ENCODE data around the gene TPRG1. TPM values are rescaled to one million over a fixed set of nuclear protein-coding genes. Genes with fewer than 3 reads are reported as not detected.

Gene TPRG1
- total RNA-seq, 2 donors from 2014 or later: 0.69 to 1.3 TPM

DNA sequence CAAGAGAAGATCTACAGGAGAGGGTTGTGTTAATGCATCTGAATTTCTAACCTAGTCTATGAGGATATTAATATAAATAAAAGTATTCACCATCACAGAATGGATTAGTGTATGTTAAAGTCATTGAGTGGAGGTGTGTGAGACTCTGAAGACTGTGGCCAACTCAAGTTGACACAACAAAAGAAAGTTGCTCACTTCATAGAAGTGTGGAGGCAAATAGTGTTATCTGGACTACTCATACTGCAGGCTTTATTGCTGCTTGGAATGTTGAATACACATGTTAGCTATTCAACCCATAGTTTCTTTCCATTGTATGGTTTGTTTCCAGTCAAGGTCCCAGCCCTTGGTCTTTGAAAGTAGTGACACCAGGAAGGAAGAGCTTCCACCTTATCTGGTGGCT is 38.0 kb upstream of the TPRG1 start:
- Histone ChIP-seq H3K36me3 (ENCODE audit: control insufficient read depth, insufficient read depth, low read length) (no peaks in the 10 kb centered on the region), H3K4me3 (ENCODE audit: low read length) (no peak overlapping the region), H3K27me3 (ENCODE audit: control insufficient read depth, insufficient read depth, low read length, poor library complexity, severe bottlenecking) (no peaks in the 10 kb centered on the region), H3K27ac (ENCODE audit: low read depth, low read length) (no peak overlapping the region), H3K9me3 (ENCODE audit: control insufficient read depth, low read length) (no peaks in the 10 kb centered on the region), H3K4me1 (ENCODE audit: control insufficient read depth, insufficient read depth, low read length) (no peaks in the 10 kb centered on the region), H3K9ac (ENCODE audit: extremely low read depth, low read length, poor library complexity, severe bottlenecking) (no peak overlapping the region)
- H3K9me3 Mint-ChIP-seq: no peaks in the 10 kb centered on the region
- no peaks in the 10 kb centered on the region for H3K27me3 Mint-ChIP-seq (ENCODE audit: insufficient read depth)
- TF ChIP-seq, protein P1, sequence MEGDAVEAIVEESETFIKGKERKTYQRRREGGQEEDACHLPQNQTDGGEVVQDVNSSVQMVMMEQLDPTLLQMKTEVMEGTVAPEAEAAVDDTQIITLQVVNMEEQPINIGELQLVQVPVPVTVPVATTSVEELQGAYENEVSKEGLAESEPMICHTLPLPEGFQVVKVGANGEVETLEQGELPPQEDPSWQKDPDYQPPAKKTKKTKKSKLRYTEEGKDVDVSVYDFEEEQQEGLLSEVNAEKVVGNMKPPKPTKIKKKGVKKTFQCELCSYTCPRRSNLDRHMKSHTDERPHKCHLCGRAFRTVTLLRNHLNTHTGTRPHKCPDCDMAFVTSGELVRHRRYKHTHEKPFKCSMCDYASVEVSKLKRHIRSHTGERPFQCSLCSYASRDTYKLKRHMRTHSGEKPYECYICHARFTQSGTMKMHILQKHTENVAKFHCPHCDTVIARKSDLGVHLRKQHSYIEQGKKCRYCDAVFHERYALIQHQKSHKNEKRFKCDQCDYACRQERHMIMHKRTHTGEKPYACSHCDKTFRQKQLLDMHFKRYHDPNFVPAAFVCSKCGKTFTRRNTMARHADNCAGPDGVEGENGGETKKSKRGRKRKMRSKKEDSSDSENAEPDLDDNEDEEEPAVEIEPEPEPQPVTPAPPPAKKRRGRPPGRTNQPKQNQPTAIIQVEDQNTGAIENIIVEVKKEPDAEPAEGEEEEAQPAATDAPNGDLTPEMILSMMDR (conservative IDR thresholded peaks at IDR 0.05): no peak
- H3K36me3 Mint-ChIP-seq (ENCODE audit: low read depth): no peaks in the 10 kb centered on the region
- H3K27ac Mint-ChIP-seq: no peak overlapping the region
- H3K4me1 Mint-ChIP-seq: peaks cover 9% of the 10 kb centered on the region
- no peak for DNase-seq
- no peak overlapping the region for H3K4me3 Mint-ChIP-seq

DNA sequence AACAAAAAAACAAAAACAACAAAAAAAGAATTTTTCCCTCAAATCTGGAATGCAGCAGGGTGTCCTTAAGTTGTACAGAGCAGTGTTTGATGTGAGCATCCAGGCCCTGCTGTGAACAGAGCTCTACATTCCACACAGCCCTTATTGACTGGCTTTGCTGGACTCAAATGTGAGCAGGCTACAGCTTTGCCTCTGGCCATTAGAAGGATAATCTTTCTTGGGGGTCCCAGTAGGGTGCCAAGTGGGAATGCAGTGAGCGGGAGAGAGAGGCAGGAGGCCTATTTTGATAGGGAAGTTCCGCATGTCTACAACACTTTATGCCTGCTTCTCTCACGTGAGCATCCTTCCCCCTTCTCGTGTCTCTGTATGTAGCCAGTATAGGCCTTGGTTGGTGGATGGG is 34.4 kb upstream of the TPRG1 start:
- Histone ChIP-seq H3K9me3 (ENCODE audit: control insufficient read depth, low read length) (no peaks in the 10 kb centered on the region), H3K27ac (ENCODE audit: low read depth, low read length) (no peak overlapping the region), H3K27me3 (ENCODE audit: control insufficient read depth, insufficient read depth, low read length, poor library complexity, severe bottlenecking) (no peaks in the 10 kb centered on the region), H3K4me1 (ENCODE audit: control insufficient read depth, insufficient read depth, low read length) (no peaks in the 10 kb centered on the region), H3K4me3 (ENCODE audit: low read length) (no peak overlapping the region), H3K36me3 (ENCODE audit: control insufficient read depth, insufficient read depth, low read length) (no peaks in the 10 kb centered on the region), H3K9ac (ENCODE audit: extremely low read depth, low read length, poor library complexity, severe bottlenecking) (no peak overlapping the region)
- H3K36me3 Mint-ChIP-seq (ENCODE audit: low read depth): no peaks in the 10 kb centered on the region
- no peaks in the 10 kb centered on the region for H3K27me3 Mint-ChIP-seq (ENCODE audit: insufficient read depth)
- TF ChIP-seq, protein P1 (conservative IDR thresholded peaks at IDR 0.05): no peak
- no peak overlapping the region for H3K27ac Mint-ChIP-seq
- H3K4me1 Mint-ChIP-seq: peaks cover 9% of the 10 kb centered on the region
- H3K4me3 Mint-ChIP-seq: no peak overlapping the region
- DNase-seq: no peak
- 84 to 100% methylated on average over 1 to 4 of the region's 4 CpGs for WGBS, 2 experiments (ENCODE audit: insufficient coverage in 1 of 2, insufficient read length in 1 of 2)
- no peaks in the 10 kb centered on the region for H3K9me3 Mint-ChIP-seq

DNA sequence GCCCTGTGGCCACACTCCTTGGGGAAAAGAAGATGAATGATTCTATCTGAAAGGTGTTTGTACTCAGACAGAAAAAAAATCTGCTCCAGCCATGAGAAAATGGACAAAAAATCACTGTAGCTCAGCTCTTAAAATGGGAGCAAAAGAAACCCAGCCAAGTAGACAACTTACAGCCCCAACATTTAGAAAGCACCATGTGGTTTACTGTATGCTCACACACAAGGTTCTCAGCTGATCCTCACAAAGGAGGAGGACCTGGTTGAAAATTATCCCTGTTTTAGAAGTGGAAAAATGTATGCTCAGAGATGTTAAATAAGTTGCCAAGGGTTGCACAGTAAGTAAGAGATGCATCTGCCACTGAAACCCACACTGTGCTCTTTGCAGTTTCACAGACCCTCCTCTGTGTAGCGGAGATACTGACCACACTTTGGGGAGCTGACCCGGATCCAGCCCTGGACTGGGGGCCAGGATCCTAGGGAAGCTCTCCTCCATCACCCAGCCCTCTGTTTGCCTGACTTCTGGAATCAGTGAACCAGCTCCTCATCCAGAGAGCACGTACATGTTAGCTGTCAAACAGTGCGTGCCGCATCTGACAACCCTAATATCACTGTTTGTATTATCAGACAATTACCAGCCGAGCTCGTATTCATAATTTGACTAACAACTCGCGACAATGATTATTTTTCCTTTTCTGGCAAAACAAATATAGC is 32.7 kb upstream of the TPRG1 start:
- 94 to 97% methylated on average over 9 of the region's 9 CpGs for WGBS, 2 experiments (ENCODE audit: insufficient coverage in 1 of 2, insufficient read length in 1 of 2)
- no peaks in the 10 kb centered on the region for H3K36me3 Mint-ChIP-seq (ENCODE audit: low read depth)
- no peak overlapping the region for H3K4me3 ChIP-seq (ENCODE audit: low read length)
- no peaks in the 10 kb centered on the region for H3K4me1 ChIP-seq (ENCODE audit: control insufficient read depth, insufficient read depth, low read length)
- no peak overlapping the region for H3K27ac ChIP-seq (ENCODE audit: low read depth, low read length)
- no peak for DNase-seq
- H3K27me3 Mint-ChIP-seq (ENCODE audit: insufficient read depth): no peaks in the 10 kb centered on the region
- no peaks in the 10 kb centered on the region for H3K9me3 ChIP-seq (ENCODE audit: control insufficient read depth, low read length)
- no peaks in the 10 kb centered on the region for H3K36me3 ChIP-seq (ENCODE audit: control insufficient read depth, insufficient read depth, low read length)
- no peak overlapping the region for H3K27ac Mint-ChIP-seq
- no peak overlapping the region for H3K4me3 Mint-ChIP-seq
- TF ChIP-seq, protein P1 (conservative IDR thresholded peaks at IDR 0.05): no peak
- H3K27me3 ChIP-seq (ENCODE audit: control insufficient read depth, insufficient read depth, low read length, poor library complexity, severe bottlenecking): no peaks in the 10 kb centered on the region
- no peak overlapping the region for H3K9ac ChIP-seq (ENCODE audit: extremely low read depth, low read length, poor library complexity, severe bottlenecking)
- H3K9me3 Mint-ChIP-seq: no peaks in the 10 kb centered on the region
- peaks cover 9% of the 10 kb centered on the region for H3K4me1 Mint-ChIP-seq

All from endodermal cell (in vitro differentiated cells).